Keratinocyte (primary cell): ENCODE data around the gene ISM1. TPM values are rescaled to one million over a fixed set of nuclear protein-coding genes. Genes with fewer than 3 reads are reported as not detected.

Experiments
- DNase-seq: peaks from one replicate; pipeline ENCODE4 v3.0.0-alpha.2; 2011; ENCODE audit warnings: low read depth, missing footprints, low spot score
- FAIRE-seq: peaks from 2 replicates; lab custom pipeline; 2011; peaks lifted over from hg19 to GRCh38; lab: Jason Lieb, UNC
- H2AFZ ChIP-seq: 2 replicates; pipeline ENCODE4 v1.6.0; 2012; ENCODE audit warnings: low read length, control low read depth, inconsistent platforms; ENCODE audit not compliant: control insufficient read depth
- H3K27ac ChIP-seq: 2 replicates; pipeline ENCODE4 v1.5.1; 2011; ENCODE audit warnings: low read length; ENCODE audit not compliant: control insufficient read depth, insufficient read depth
- H3K27me3 ChIP-seq: 3 replicates; pipeline ENCODE4 v1.6.0; 2011; ENCODE audit warnings: low read length; ENCODE audit not compliant: control insufficient read depth, insufficient read depth; ENCODE audit errors: extremely low read depth
- H3K36me3 ChIP-seq, 2 experiments: 2 replicates in 1 of 2; 3 replicates in 1 of 2; pipeline ENCODE4 v1.5.1; 2011; ENCODE audit warnings: low read length in 2 of 2, mild to moderate bottlenecking in 1 of 2; ENCODE audit not compliant: control insufficient read depth in 2 of 2, insufficient read depth in 2 of 2; ENCODE audit errors: extremely low read depth in 1 of 2
- H3K4me1 ChIP-seq: 3 replicates; pipeline ENCODE4 v1.5.1; 2011; ENCODE audit warnings: low read length; ENCODE audit not compliant: control insufficient read depth, insufficient read depth; ENCODE audit errors: extremely low read depth
- H3K4me2 ChIP-seq: 3 replicates; pipeline ENCODE4 v1.6.0; 2011; ENCODE audit warnings: low read depth, low read length; ENCODE audit not compliant: control insufficient read depth, insufficient read depth; ENCODE audit errors: extremely low read depth
- H3K4me3 ChIP-seq, 3 experiments: fragments of 200-600 bp in 1 of 3; sonication (generic) in 1 of 3; 2 replicates in 2 of 3; 3 replicates in 1 of 3; pipeline ENCODE4 v1.5.1; 2011 to 2016; ENCODE audit warnings: low read length in 3 of 3, mild to moderate bottlenecking in 3 of 3, control low read depth in 2 of 3, inconsistent platforms in 1 of 3, low read depth in 1 of 3, mixed read lengths in 1 of 3, mixed run types in 1 of 3, moderate library complexity in 1 of 3; ENCODE audit not compliant: control insufficient read depth in 2 of 3, insufficient read depth in 2 of 3; ENCODE audit errors: extremely low read depth in 1 of 3
- H3K79me2 ChIP-seq: 2 replicates; pipeline ENCODE4 v1.6.0; 2012; ENCODE audit warnings: low read length; ENCODE audit not compliant: control insufficient read depth, insufficient read depth
- H3K9ac ChIP-seq: 3 replicates; pipeline ENCODE4 v1.6.0; 2011; ENCODE audit warnings: low read length; ENCODE audit not compliant: control insufficient read depth, insufficient read depth; ENCODE audit errors: extremely low read depth
- H3K9me1 ChIP-seq: 3 replicates; pipeline ENCODE4 v1.6.0; 2011; ENCODE audit warnings: low read length; ENCODE audit not compliant: control insufficient read depth, insufficient read depth; ENCODE audit errors: extremely low read depth
- H3K9me3 ChIP-seq: 2 replicates; pipeline ENCODE4 v1.5.1; 2012; ENCODE audit warnings: low read depth, low read length; ENCODE audit not compliant: control insufficient read depth
- H4K20me1 ChIP-seq: 3 replicates; pipeline ENCODE4 v1.6.0; 2011; ENCODE audit warnings: low read length; ENCODE audit not compliant: control insufficient read depth, insufficient read depth; ENCODE audit errors: extremely low read depth
- CTCF ChIP-seq, 3 experiments: IDR thresholded peaks in 1 of 3; conservative IDR thresholded peaks in 1 of 3; optimal IDR thresholded peaks in 1 of 3; 2 replicates in 2 of 3; 3 replicates in 1 of 3; pipeline versions ENCODE3 to v1.5.1; 2011; ENCODE audit warnings: low read length in 3 of 3, mild to moderate bottlenecking in 3 of 3, moderate library complexity in 2 of 3, control low read depth in 1 of 3, inconsistent platforms in 1 of 3; ENCODE audit not compliant: insufficient read depth in 2 of 3; ENCODE audit errors: extremely low read depth in 1 of 3
- EZH2 ChIP-seq: IDR thresholded peaks from one replicate; pipeline ENCODE4 v1.6.1; 2012; ENCODE audit warnings: inconsistent platforms, mild to moderate bottlenecking, low read length, moderate library complexity
- dilution Hi-C: fragments of 300-500 bp; cut with MboI; formaldehyde crosslinking; loops from one replicate; pipeline ENCODE4 v1.7.0; 2020; ENCODE audit warnings: low sequenced_read_pairs; ENCODE audit not compliant: extremely low pct_ligation_motif_present
- polyA plus RNA-seq, 5 experiments: library from polyadenylated mRNA; depleted of rRNA in 3 of 5; stranded (reverse) in 3 of 5; stranded (forward) in 1 of 5; unstranded in 1 of 5; fragments of >200 nt; gene quantifications; 1 replicate in 1 of 5; 2 replicates in 3 of 5; 3 replicates in 1 of 5; pipeline versions ENCODE4 v1.2.1 to v1.2.3, GENCODE V29; 2011 to 2012; ENCODE audit warnings: missing spikeins in 2 of 5, low read depth in 1 of 5, low replicate concordance in 1 of 5

ISM1 gene
- polyA plus RNA-seq, 1 donor (not counting 4 experiments of a cell fraction or from before 2014, with no cell fraction given), result 3.3 TPM

GRCh38 chr20:13290724-13291123 lies 69.7 kb downstream of the ISM1 start:
- H3K4me3 ChIP-seq, result no peak overlapping the region
- H3K27ac ChIP-seq, result no peak overlapping the region
- dilution Hi-C loops, result no loop called here
- FAIRE-seq, result no peak
- no peaks in the 10 kb centered on the region for H3K9me3 ChIP-seq
- H3K79me2 ChIP-seq, result no peaks in the 10 kb centered on the region
- no peak overlapping the region for H3K4me2 ChIP-seq
- no peak overlapping the region for H3K9ac ChIP-seq
- peaks cover 17% of the 10 kb centered on the region for H3K4me1 ChIP-seq
- no peaks in the 10 kb centered on the region for H3K27me3 ChIP-seq
- no peaks in the 10 kb centered on the region for H3K9me1 ChIP-seq
- no peak for DNase-seq
- TF ChIP-seq EZH2, result no peak
- no peak for TF ChIP-seq CTCF (optimal IDR thresholded peaks at IDR 0.05 in 1 of 3, IDR thresholded peaks at IDR 0.05 in 1 of 3, conservative IDR thresholded peaks at IDR 0.05 in 1 of 3; ENCODE audit: extremely low read depth in 1 of 3, insufficient read depth in 2 of 3, low read length in 3 of 3)
- H2AFZ ChIP-seq, result no peak overlapping the region
- no peaks in the 10 kb centered on the region for H3K36me3 ChIP-seq
- H4K20me1 ChIP-seq, result no peaks in the 10 kb centered on the region

- H3K9me1 ChIP-seq, result no peaks in the 10 kb centered on the region
- no peak overlapping the region for H3K9ac ChIP-seq
- DNase-seq (no peak), FAIRE-seq (no peak)
- dilution Hi-C loops, result no loop called here
- H3K4me1 ChIP-seq, result peaks cover 13% of the 10 kb centered on the region
- H3K4me2 ChIP-seq, result no peak overlapping the region
- H3K9me3 ChIP-seq, result no peaks in the 10 kb centered on the region
- H2AFZ ChIP-seq, result no peak overlapping the region
- no peaks in the 10 kb centered on the region for H4K20me1 ChIP-seq
- no peak overlapping the region for H3K4me3 ChIP-seq
- no peaks in the 10 kb centered on the region for H3K27me3 ChIP-seq
- H3K79me2 ChIP-seq, result no peaks in the 10 kb centered on the region
- no peaks in the 10 kb centered on the region for H3K36me3 ChIP-seq
- H3K27ac ChIP-seq, result no peak overlapping the region
- TF ChIP-seq CTCF (optimal IDR thresholded peaks at IDR 0.05 in 1 of 3, IDR thresholded peaks at IDR 0.05 in 1 of 3, conservative IDR thresholded peaks at IDR 0.05 in 1 of 3; ENCODE audit: extremely low read depth in 1 of 3, insufficient read depth in 2 of 3, low read length in 3 of 3) (no peak), EZH2 (no peak)
These were observed 70.1 kb downstream of the ISM1 start for GRCh38 chr20:13291157-13291556.
